Melanocyte of skin (primary cell): ENCODE results near the gene SLC4A4. TPM values are rescaled to one million over a fixed set of nuclear protein-coding genes. Genes with fewer than 3 reads are reported as not detected.

Experiments used
- total RNA-seq, 2 donors: library from RNA; depleted of rRNA; stranded (reverse); fragments of >200 nt; gene quantifications; 2 replicates each; pipeline ENCODE4 v1.2.3, GENCODE V29; 2012

Gene SLC4A4
- under 1 TPM; under 0.01 TPM for total RNA-seq

DNA sequence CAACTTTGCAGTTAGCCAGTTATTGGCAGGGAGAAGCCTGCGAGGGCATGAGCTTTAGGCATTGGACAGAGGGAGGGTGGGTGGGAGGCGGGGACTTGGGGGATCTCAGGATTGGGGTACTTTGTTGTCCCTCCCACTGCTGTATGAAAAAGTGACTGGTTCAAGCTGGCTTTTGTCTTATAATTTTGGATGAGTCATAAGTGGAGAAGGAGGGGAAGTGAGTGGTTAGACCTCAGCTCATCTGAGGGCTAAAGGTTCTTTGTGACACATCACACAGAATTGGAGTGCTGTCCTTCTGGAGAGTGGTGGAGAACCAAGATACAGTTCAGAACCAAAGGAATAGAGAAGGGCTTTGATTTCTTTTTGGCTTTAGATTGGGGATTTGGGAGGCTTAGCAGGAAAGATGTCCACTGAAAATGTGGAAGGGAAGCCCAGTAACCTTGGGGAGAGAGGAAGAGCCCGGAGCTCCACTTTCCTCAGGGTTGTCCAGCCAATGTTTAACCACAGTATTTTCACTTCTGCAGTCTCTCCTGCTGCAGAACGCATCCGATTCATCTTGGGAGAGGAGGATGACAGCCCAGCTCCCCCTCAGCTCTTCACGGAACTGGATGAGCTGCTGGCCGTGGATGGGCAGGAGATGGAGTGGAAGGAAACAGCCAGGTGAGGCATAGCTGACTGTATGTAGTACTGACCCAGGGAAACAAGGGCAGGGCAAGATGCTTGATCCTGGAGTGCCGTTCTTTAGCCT, at the start of gene SLC4A4:
Gene SLC4A4 (plus strand): TSS at position 175 of the 748 bp plus-strand sequence.

